LoVo (cell line): Measurements from ENCODE around the gene TRPV6.

Experiments used
- DNase-seq: peaks from one replicate; pipeline ENCODE4 v3.0.0-alpha.2; 2016; ENCODE audit warnings: low spot score

TRPV6 gene

GRCh38 chr7:142883571-142884285 is 1.8 kb downstream of the TRPV6 start:
- DNase-seq: no peak

DNA sequence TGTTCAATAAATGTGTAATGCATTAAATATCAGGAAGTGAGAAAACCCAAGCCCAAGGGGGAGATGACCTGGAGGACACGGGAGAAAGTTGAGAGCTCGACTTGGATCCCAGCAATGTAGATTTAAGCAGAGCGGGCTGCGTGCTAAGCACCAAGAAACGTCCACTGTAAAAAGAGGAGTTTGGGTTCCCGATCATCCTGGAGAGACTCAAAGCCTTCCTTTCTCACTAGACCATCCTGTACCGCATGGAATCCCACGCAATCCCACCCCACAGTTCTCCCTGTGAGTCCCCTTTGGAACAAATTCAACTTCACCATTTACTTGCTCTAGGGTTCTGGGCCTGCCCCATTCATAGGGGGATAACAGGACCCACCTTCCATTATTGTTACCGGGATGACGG is 2.4 kb downstream of the TRPV6 start:
- no peak for DNase-seq

DNA sequence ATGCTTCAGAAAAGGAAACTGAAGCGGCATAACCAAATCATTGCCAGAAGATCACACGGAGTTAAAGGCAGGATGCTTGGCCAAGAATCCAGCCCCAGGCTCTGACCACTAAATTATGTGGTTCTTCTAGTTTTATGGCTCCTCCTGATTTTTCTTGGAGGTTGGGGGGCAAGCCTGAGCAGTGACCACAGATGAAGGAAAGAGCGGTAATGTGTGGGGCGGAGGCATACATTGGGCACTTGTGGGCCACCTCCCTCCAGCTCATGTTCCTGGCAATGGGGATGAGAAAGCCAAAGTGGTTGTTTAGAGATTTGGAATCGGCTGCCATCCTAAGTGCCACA is 3.2 kb downstream of the TRPV6 start:
- DNase-seq: no peak

- DNase-seq: no peak
Observed at GRCh38 chr7:142881586-142882337, 3.8 kb downstream of the TRPV6 start.

DNA sequence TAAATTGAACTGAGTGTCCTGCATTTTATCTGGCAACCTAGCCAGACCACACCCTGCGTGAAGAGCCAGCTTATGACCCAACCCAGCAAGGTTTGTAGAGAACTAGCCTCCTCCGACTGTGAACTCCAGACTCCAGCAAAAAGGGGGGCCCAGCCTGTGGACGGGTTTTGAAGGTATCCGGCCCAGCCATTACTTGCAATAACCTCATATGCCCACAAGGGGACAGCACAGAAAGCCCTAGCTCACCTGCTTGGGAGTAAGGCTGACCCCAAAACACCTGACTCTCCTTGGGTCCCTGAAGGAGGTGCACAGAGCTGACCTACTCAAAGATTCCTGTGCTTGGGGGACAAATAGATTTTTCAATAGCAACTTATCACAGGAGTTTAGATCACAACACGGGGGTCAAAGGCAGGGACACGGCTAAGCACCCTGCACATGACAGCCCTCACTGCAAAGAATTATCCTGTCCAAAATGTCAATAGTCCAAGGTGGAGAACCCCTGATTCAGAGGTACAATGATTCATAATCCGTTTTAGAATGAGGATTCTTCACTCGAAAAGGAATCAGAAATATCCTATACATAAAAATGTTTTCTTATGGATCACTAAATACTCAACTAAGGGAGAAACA is 4.6 kb downstream of the TRPV6 start:
- DNase-seq: peak; percentile 45

DNA sequence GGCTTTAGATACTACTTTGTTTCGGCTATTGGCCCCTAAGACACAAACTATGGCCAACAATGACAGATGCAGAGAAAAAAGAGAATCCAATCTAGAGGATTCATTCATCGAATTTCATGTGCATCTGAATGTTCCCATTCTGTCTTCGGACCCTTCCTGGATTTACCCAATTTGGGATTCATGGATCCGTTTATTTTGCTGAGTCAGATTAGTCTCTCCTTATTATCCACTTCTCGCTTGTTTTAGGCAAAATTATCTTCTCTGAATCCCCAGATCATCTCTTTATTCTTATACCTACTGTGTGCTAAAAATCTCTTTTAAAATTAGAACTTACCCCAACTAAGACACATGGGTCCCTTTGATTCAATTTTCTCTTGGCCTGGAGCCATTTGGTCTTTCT is 6.5 kb downstream of the TRPV6 start:
- DNase-seq: no peak

- DNase-seq: no peak
Observed at GRCh38 chr7:142878315-142878714, 7.2 kb downstream of the TRPV6 start.

DNA sequence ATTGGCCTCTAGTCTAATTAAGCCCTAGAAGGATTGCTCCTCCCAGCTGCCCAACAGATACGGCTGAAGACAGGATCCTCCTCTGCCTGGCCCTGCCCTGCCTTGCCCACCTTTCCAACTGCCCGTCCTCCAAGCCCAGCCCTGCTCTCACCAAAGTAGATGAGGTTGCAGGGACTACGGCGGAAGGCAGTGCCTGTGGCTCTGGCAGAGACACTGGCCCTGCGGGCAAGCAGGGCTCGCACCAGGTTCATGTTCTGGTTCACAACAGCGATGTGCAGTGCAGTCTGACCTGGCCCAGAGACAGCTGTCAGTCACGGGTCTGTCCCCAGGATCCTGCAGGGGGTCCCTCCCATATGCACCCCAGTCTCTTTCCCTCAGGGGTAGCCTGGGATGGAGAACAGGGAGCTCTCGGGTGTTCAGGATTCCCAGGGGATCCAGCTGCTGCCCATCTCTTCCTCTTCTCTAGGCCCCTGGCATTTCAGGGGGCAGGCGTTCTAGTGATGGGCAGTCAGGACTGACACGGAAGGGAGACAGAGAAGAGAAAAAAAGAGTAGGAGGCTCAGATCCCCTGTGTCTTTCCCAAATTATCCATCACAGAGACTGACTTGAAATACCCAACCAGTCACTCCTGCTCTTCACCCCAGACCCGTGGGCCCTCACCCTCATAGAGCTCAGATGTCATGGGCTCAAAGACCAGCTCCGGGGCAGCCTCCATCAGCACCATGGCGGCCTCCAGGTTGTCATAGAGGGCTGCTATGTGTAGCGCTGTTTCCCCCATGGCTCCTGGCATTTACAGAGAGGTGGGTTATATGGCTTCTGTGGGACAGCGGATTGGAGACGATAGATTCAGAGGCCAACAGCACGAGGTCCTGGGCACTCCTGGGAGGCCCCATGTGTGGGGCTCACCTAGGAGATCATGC is 8.3 kb downstream of the TRPV6 start:
- no peak for DNase-seq

- no peak for DNase-seq
Observed at GRCh38 chr7:142876236-142876960, 9.1 kb downstream of the TRPV6 start.

DNA sequence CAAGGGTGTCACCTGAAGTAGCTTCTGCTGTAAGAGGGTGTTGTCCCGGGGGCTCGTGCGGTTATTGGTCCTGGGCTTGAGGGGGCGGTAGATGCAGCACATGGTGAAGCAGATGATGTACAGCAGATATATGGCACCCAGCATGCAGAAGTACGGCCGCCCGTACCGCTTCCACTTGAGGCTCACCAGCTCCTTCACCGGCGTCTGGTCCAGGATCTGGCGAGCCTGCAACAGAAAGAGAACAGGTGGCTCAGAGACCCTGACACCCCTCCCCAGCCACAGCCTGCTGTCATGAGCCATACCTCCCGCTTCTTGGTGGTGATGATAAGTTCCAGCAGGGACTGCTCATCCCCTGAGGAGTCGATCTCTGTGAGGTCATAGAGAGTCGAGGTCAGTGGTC is 10.1 kb downstream of the TRPV6 start:
- DNase-seq: no peak

- no peak for DNase-seq
Observed at GRCh38 chr7:142874837-142875236, 10.7 kb downstream of the TRPV6 start.

DNA sequence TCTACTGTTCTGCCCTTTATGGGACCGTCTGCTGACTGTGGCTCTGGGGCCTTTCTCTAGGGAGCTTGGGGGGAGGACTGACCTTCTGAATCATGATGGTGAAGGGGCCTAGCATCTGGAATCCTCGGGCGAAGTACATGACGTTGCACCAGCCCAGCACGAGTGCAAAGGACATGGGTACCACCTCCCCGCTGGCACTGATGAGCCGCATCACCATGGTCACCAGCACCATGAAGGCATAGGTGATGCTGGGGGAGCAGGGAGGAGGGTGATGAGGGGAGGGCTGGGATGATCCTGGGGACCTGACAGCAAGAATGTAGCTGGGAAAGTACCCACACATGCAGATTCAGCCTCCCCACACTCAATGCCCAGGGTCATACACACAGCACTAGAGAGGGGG is 11.1 kb downstream of the TRPV6 start:
- DNase-seq: no peak

GRCh38 chr7:142873871-142874270 is 11.7 kb downstream of the TRPV6 start:
- DNase-seq: no peak

DNA sequence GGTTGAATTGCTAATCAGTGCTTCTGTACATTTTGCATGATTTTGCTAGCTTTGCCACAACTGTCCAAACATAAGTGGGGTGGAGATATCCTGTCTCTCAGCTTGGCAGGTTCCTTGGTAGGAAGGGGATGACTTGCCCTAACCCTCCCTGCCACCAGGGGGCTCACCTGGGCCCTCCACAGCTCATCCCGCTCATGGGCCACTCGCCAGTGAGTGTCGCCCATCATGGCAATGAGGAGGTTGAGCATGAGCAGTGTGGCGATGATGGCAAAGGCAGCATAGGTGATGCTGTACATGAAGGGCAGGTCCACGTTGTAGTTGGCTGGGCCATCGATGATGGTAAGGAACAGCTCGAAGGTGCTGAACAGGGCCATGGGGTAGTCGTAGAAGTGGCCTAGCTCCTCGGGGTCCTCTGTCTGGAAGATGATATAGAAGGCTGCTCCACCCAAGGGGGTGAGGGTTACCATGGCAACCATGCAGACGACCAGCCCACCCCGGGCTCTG is 12.2 kb downstream of the TRPV6 start:
- DNase-seq: no peak

DNA sequence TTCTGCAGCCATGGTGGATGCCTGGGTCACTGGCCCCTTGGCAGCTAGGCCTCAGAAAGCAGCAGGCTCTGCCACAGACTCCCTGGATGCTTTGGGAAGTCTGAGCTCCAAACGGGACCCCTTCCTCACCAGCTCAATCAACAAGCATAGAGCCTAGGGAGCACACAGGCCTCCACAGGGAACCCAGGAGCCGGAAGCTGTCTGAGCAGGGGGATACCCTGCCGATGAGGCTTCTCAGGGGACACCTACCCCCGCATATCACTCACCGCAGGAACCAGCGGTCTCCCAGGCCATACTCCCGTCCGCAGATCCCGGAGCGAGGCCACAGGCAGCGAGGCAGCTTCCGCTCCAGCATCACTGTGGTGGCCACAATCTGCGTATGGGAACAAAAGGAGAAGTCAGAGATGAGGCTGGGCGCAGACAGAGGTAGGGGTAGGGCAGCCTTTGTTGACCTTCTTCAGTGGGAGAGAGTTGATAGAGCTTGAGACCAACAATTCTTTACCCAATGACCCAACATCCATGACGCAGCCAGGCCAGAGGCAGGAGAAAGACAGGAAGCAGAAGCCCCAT is 13.4 kb downstream of the TRPV6 start:
- no peak for DNase-seq

- no peak for DNase-seq
Observed at GRCh38 chr7:142871260-142872105, 14.1 kb downstream of the TRPV6 start.

- no peak for DNase-seq
Observed at GRCh38 chr7:142870566-142871259, 14.8 kb downstream of the TRPV6 start.

DNA sequence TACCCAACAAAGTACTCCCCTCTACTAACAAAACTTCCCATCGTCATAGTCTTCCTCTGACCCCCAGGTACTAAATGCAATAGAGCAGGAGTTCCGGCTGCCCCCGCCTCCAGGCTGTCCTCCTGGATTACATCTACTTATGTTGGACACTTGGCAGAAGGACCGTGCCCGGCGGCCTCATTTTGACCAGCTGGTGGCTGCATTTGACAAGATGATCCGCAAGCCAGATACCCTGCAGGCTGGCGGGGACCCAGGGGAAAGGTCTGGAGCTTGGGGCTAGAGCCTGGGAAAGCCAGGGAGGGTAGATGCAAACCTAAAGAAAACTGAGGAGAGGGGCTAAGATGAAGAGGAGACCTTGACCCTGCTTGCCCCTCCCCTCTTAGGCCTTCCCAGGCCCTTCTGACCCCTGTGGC is 15.4 kb downstream of the TRPV6 start:
- no peak for DNase-seq

GRCh38 chr7:142869434-142869833 is 16.1 kb downstream of the TRPV6 start:
- no peak for DNase-seq
